ENCODE measurements around the gene OR5AP2. TPM values are rescaled to one million over a fixed set of nuclear protein-coding genes. Genes with fewer than 3 reads are reported as not detected.

Gene OR5AP2
- total and polyA plus RNA-seq, 9 of the 15 experiments (the other 6 are each of a cell fraction or from before 2014, with no cell fraction given) = not detected

DNA sequence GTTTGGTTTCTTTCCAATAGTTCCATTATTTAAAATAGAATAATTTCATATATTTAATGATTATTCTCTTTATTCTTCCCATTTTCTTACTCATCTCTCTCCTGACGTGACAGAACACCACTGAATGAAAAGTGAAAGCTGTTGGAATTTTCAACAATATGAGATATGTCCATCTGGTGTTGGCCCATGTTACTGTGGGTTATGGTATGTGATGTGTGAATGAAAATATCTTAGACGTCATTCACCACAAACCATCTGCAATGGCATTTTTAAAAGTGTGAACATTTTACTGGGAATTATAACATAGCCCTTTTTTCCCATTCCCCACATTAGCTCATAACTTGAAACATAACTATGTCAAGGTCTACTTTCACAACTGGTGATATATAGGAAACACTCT lies 16.3 kb downstream of the OR5AP2 start (continued):
- TF ChIP-seq, protein P1, sequence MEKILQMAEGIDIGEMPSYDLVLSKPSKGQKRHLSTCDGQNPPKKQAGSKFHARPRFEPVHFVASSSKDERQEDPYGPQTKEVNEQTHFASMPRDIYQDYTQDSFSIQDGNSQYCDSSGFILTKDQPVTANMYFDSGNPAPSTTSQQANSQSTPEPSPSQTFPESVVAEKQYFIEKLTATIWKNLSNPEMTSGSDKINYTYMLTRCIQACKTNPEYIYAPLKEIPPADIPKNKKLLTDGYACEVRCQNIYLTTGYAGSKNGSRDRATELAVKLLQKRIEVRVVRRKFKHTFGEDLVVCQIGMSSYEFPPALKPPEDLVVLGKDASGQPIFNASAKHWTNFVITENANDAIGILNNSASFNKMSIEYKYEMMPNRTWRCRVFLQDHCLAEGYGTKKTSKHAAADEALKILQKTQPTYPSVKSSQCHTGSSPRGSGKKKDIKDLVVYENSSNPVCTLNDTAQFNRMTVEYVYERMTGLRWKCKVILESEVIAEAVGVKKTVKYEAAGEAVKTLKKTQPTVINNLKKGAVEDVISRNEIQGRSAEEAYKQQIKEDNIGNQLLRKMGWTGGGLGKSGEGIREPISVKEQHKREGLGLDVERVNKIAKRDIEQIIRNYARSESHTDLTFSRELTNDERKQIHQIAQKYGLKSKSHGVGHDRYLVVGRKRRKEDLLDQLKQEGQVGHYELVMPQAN (IDR thresholded peaks at IDR 0.05; ENCODE audit: borderline replicate concordance) = no peak
- TF ChIP-seq, protein P2, sequence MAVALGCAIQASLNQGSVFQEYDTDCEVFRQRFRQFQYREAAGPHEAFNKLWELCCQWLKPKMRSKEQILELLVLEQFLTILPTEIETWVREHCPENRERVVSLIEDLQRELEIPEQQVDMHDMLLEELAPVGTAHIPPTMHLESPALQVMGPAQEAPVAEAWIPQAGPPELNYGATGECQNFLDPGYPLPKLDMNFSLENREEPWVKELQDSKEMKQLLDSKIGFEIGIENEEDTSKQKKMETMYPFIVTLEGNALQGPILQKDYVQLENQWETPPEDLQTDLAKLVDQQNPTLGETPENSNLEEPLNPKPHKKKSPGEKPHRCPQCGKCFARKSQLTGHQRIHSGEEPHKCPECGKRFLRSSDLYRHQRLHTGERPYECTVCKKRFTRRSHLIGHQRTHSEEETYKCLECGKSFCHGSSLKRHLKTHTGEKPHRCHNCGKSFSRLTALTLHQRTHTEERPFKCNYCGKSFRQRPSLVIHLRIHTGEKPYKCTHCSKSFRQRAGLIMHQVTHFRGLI (CRISPR knock-in tag; IDR thresholded peaks at IDR 0.05) = no peak
- TF ChIP-seq, protein P3, sequence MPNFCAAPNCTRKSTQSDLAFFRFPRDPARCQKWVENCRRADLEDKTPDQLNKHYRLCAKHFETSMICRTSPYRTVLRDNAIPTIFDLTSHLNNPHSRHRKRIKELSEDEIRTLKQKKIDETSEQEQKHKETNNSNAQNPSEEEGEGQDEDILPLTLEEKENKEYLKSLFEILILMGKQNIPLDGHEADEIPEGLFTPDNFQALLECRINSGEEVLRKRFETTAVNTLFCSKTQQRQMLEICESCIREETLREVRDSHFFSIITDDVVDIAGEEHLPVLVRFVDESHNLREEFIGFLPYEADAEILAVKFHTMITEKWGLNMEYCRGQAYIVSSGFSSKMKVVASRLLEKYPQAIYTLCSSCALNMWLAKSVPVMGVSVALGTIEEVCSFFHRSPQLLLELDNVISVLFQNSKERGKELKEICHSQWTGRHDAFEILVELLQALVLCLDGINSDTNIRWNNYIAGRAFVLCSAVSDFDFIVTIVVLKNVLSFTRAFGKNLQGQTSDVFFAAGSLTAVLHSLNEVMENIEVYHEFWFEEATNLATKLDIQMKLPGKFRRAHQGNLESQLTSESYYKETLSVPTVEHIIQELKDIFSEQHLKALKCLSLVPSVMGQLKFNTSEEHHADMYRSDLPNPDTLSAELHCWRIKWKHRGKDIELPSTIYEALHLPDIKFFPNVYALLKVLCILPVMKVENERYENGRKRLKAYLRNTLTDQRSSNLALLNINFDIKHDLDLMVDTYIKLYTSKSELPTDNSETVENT (CRISPR knock-in tag; IDR thresholded peaks at IDR 0.05) = no peak
- TF ChIP-seq ZBTB17 (CRISPR knock-in tag; IDR thresholded peaks at IDR 0.05) (no peak), SMARCA5 (IDR thresholded peaks at IDR 0.05) (no peak), DMBX1 (CRISPR knock-in tag; IDR thresholded peaks at IDR 0.05; ENCODE audit: borderline replicate concordance) (no peak), ETV6 (IDR thresholded peaks at IDR 0.05; ENCODE audit: borderline replicate concordance in 1 of 2, low read depth in 2 of 2, low read length in 1 of 2) (no peak), ETV6 (CRISPR knock-in tag; IDR thresholded peaks at IDR 0.05; ENCODE audit: borderline replicate concordance) (no peak)
- TF ChIP-seq, protein P4, sequence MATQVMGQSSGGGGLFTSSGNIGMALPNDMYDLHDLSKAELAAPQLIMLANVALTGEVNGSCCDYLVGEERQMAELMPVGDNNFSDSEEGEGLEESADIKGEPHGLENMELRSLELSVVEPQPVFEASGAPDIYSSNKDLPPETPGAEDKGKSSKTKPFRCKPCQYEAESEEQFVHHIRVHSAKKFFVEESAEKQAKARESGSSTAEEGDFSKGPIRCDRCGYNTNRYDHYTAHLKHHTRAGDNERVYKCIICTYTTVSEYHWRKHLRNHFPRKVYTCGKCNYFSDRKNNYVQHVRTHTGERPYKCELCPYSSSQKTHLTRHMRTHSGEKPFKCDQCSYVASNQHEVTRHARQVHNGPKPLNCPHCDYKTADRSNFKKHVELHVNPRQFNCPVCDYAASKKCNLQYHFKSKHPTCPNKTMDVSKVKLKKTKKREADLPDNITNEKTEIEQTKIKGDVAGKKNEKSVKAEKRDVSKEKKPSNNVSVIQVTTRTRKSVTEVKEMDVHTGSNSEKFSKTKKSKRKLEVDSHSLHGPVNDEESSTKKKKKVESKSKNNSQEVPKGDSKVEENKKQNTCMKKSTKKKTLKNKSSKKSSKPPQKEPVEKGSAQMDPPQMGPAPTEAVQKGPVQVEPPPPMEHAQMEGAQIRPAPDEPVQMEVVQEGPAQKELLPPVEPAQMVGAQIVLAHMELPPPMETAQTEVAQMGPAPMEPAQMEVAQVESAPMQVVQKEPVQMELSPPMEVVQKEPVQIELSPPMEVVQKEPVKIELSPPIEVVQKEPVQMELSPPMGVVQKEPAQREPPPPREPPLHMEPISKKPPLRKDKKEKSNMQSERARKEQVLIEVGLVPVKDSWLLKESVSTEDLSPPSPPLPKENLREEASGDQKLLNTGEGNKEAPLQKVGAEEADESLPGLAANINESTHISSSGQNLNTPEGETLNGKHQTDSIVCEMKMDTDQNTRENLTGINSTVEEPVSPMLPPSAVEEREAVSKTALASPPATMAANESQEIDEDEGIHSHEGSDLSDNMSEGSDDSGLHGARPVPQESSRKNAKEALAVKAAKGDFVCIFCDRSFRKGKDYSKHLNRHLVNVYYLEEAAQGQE (IDR thresholded peaks at IDR 0.05; ENCODE audit: borderline replicate concordance) = no peak
- TF ChIP-seq, protein P4 (CRISPR knock-in tag; IDR thresholded peaks at IDR 0.05; ENCODE audit: low read depth) = no peak

Data from K562 (cell line).